Endothelial cell of umbilical vein (primary cell): ENCODE results near the gene GUCY2D. TPM values are rescaled to one million over a fixed set of nuclear protein-coding genes. Genes with fewer than 3 reads are reported as not detected.

Source experiments
- BruUV-seq: library from RNA; stranded (reverse); fragments of 400-500 nt; replicated peaks from 2 replicates; lab custom pipeline; 2021; lab: Mats Ljungman, UMichigan
- CTCF ChIA-PET: fragments of 300-600, 350-600 bp; sonication (Branson Sonifier 250); formaldehyde crosslinking; loops from one replicate; lab custom pipeline; 2021; ENCODE audit warnings: antibody characterized with exemption, inconsistent platforms; lab: Charles Lee
- POLR2A ChIA-PET: fragments of 300-600, 350-600 bp; sonication (Branson Sonifier 250); formaldehyde crosslinking; loops from one replicate; lab custom pipeline; 2021; ENCODE audit warnings: antibody characterized with exemption, inconsistent platforms; lab: Charles Lee
- DNase-seq: peaks from one replicate; pipeline ENCODE4 v3.0.0-alpha.2; 2011; ENCODE audit warnings: low read depth, low spot score
- FAIRE-seq: peaks from 2 replicates; lab custom pipeline; 2011; peaks lifted over from hg19 to GRCh38; lab: Jason Lieb, UNC
- H2AFZ ChIP-seq: 2 replicates; pipeline ENCODE4 v1.6.0; 2012; ENCODE audit warnings: low read depth, low read length, control low read depth, inconsistent platforms
- H3K27ac ChIP-seq: 2 replicates; pipeline ENCODE4 v1.5.1; 2011; ENCODE audit warnings: low read depth, mild to moderate bottlenecking, control low read depth, low read length, moderate library complexity; ENCODE audit not compliant: insufficient read depth
- H3K27me3 ChIP-seq, 2 experiments: 2 replicates each; pipeline versions ENCODE4 v1.6.0 to v1.6.1; 2011; ENCODE audit warnings: low read length in 2 of 2, mixed read lengths in 1 of 2; ENCODE audit not compliant: control insufficient read depth in 2 of 2, insufficient read depth in 2 of 2
- H3K36me3 ChIP-seq, 2 experiments: 2 replicates in 1 of 2; 3 replicates in 1 of 2; pipeline ENCODE4 v1.5.1; 2011; ENCODE audit warnings: low read length in 2 of 2, mild to moderate bottlenecking in 1 of 2, moderate library complexity in 1 of 2; ENCODE audit not compliant: control insufficient read depth in 2 of 2, insufficient read depth in 2 of 2; ENCODE audit errors: extremely low read depth in 1 of 2
- H3K4me1 ChIP-seq: 3 replicates; pipeline ENCODE4 v1.5.1; 2011; ENCODE audit warnings: mild to moderate bottlenecking, low read length; ENCODE audit not compliant: control insufficient read depth, insufficient read depth; ENCODE audit errors: extremely low read depth
- H3K4me2 ChIP-seq: 2 replicates; pipeline ENCODE4 v1.6.1; 2011; ENCODE audit warnings: low read length, control low read depth, mixed read lengths; ENCODE audit not compliant: insufficient read depth
- H3K4me3 ChIP-seq, 3 experiments: fragments of 200-600 bp in 1 of 3; sonication (generic), shearing (Covaris generic) in 1 of 3; replicated peaks in 1 of 3; 2 replicates each; pipeline ENCODE4 v1.5.1; 2011 to 2016; ENCODE audit warnings: control low read depth in 3 of 3, low read length in 3 of 3, mild to moderate bottlenecking in 2 of 3, inconsistent platforms in 1 of 3, low read depth in 1 of 3, moderate library complexity in 1 of 3; ENCODE audit not compliant: insufficient read depth in 1 of 3
- H3K79me2 ChIP-seq: 2 replicates; pipeline ENCODE4 v1.6.0; 2012; ENCODE audit warnings: low read length, inconsistent platforms; ENCODE audit not compliant: control insufficient read depth, insufficient read depth
- H3K9ac ChIP-seq: replicated peaks from 2 replicates; pipeline ENCODE3; 2011; ENCODE audit warnings: low read length, control low read depth; ENCODE audit not compliant: insufficient read depth; ENCODE audit errors: extremely low read depth
- H3K9me1 ChIP-seq: replicated peaks from 3 replicates; pipeline ENCODE4 v1.6.0; 2011; ENCODE audit warnings: mild to moderate bottlenecking, low read length; ENCODE audit not compliant: control insufficient read depth, insufficient read depth; ENCODE audit errors: extremely low read depth
- H3K9me3 ChIP-seq: replicated peaks from 2 replicates; pipeline ENCODE4 v1.5.1; 2012; ENCODE audit warnings: low read length, inconsistent platforms; ENCODE audit not compliant: control insufficient read depth, insufficient read depth
- H4K20me1 ChIP-seq: replicated peaks from 2 replicates; pipeline ENCODE3; 2011; ENCODE audit warnings: mild to moderate bottlenecking, low read length; ENCODE audit not compliant: control insufficient read depth, insufficient read depth; ENCODE audit errors: extremely low read depth
- EZH2 ChIP-seq: IDR thresholded peaks from 2 replicates; pipeline ENCODE4 v1.6.1; 2012; ENCODE audit warnings: borderline replicate concordance, low read depth, mild to moderate bottlenecking, moderate library complexity, low read length, inconsistent platforms; ENCODE audit not compliant: severe bottlenecking
- FOS ChIP-seq: IDR thresholded peaks from 2 replicates; pipeline ENCODE4 v1.6.1; 2011; ENCODE audit warnings: mild to moderate bottlenecking, low read length, moderate library complexity, borderline replicate concordance; ENCODE audit not compliant: insufficient read depth
- GATA2 ChIP-seq: IDR thresholded peaks from 2 replicates; pipeline ENCODE4 v1.7.0; 2011; ENCODE audit warnings: low read depth, mild to moderate bottlenecking, moderate library complexity, mixed read lengths, low read length; ENCODE audit not compliant: insufficient read length, insufficient read depth
- JUN ChIP-seq: IDR thresholded peaks from 2 replicates; pipeline ENCODE4 v1.6.1; 2011; ENCODE audit warnings: borderline replicate concordance, low read depth; ENCODE audit not compliant: insufficient read length, insufficient read depth
- MYC ChIP-seq: IDR thresholded peaks from one replicate; pipeline ENCODE4 v1.6.1; 2011; ENCODE audit warnings: mild to moderate bottlenecking, low read depth, low read length
- POLR2A ChIP-seq: IDR thresholded peaks from 2 replicates; pipeline ENCODE4 v1.6.1; 2012; ENCODE audit warnings: low read depth, mild to moderate bottlenecking, control low read depth, low read length
- POLR2AphosphoS5 ChIP-seq: IDR thresholded peaks from 2 replicates; pipeline ENCODE4 v1.6.1; 2012; ENCODE audit warnings: low read depth, mild to moderate bottlenecking, control low read depth, low read length, moderate library complexity; ENCODE audit not compliant: insufficient read depth
- dilution Hi-C: fragments of 300-500 bp; cut with MboI; formaldehyde crosslinking; loops from one replicate; pipeline ENCODE4 v1.15.0; 2019; ENCODE audit warnings: low sequenced_read_pairs; ENCODE audit not compliant: extremely low pct_ligation_motif_present
- intact Hi-C: fragments of 100-400 bp; cut with micrococcal nuclease; formaldehyde crosslinking; loops from one replicate; pipeline ENCODE4 v1.10.0; 2022
- polyA plus RNA-seq, 4 experiments: library from polyadenylated mRNA; depleted of rRNA in 3 of 4; stranded (reverse) in 3 of 4; unstranded in 1 of 4; fragments of >200 nt; gene quantifications; 2 replicates each; pipeline versions ENCODE4 v1.2.1 to v1.2.3, GENCODE V29; 2011 to 2012; ENCODE audit warnings: missing spikeins in 1 of 4
- total RNA-seq: library from RNA; stranded (reverse); gene quantifications from 2 replicates; pipeline ENCODE4 v1.2.3, GENCODE V29; 2021
- TF ChIP-seq, protein P1 (sequence below): IDR thresholded peaks from 2 replicates; pipeline ENCODE4 v1.6.1; 2011; ENCODE audit not compliant: insufficient read depth, insufficient read length
- TF ChIP-seq, protein P2 (sequence below), 2 donors: IDR thresholded peaks; 1 replicate in 1 of 2; 2 replicates in 1 of 2; pipeline ENCODE4 v1.5.1; 2011; ENCODE audit warnings: low read length in 2 of 2, mild to moderate bottlenecking in 2 of 2, moderate library complexity in 2 of 2, control low read depth in 1 of 2, inconsistent platforms in 1 of 2, low read depth in 1 of 2; ENCODE audit not compliant: insufficient read depth in 1 of 2; ENCODE audit errors: extremely low read depth in 1 of 2

The GUCY2D gene
- total and polyA plus RNA-seq, 2 donors (not counting 3 experiments of a cell fraction or from before 2014, with no cell fraction given): not detected

DNA sequence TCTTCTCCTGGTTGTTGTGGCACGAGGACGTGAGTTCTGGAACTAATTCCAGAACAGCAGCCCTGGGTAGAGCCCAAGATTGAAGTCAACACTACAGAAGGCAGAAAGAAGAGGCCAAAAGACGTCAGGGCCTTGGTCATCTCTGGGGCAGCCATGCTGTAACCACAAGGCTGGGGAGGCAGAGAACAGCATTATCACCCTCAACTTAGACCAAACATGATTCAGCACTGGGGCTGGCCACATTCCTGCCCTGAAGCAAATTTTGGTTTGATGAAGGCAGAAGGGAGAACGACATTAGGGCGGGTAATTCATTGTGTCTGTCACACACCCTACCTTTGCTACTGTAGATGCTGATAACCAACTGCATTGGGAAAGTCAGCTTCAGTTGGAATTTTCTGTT is 26.7 kb downstream of the GUCY2D start:
- H3K4me2 ChIP-seq: no peak overlapping the region
- H3K27ac ChIP-seq: no peak overlapping the region
- H3K4me3 ChIP-seq: no peak overlapping the region
- no peaks in the 10 kb centered on the region for H3K79me2 ChIP-seq
- no TSS peak for BruUV-seq
- H3K9me3 ChIP-seq: no peaks in the 10 kb centered on the region
- intact Hi-C loops: no loop called here
- FAIRE-seq: no peak
- H3K27me3 ChIP-seq: peaks cover 9 to 10% of the 10 kb centered on the region in 2 experiments
- H2AFZ ChIP-seq: no peak overlapping the region
- H4K20me1 ChIP-seq: no peaks in the 10 kb centered on the region
- POLR2A ChIA-PET: no interaction called here
- no peak overlapping the region for H3K9ac ChIP-seq
- no peaks in the 10 kb centered on the region for H3K36me3 ChIP-seq
- H3K9me1 ChIP-seq: no peaks in the 10 kb centered on the region
- CTCF ChIA-PET: interaction anchor here (1.3 kb wide), 1 partner anchor 9 kb away, joined by 3 read pairs; no protein-coding TSS in a partner anchor
- no peak for DNase-seq
- dilution Hi-C loops: no loop called here
- no peaks in the 10 kb centered on the region for H3K4me1 ChIP-seq
- TF ChIP-seq, protein P1, sequence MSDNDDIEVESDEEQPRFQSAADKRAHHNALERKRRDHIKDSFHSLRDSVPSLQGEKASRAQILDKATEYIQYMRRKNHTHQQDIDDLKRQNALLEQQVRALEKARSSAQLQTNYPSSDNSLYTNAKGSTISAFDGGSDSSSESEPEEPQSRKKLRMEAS: no peak
- TF ChIP-seq POLR2AphosphoS5: no peak
- TF ChIP-seq, protein P2, sequence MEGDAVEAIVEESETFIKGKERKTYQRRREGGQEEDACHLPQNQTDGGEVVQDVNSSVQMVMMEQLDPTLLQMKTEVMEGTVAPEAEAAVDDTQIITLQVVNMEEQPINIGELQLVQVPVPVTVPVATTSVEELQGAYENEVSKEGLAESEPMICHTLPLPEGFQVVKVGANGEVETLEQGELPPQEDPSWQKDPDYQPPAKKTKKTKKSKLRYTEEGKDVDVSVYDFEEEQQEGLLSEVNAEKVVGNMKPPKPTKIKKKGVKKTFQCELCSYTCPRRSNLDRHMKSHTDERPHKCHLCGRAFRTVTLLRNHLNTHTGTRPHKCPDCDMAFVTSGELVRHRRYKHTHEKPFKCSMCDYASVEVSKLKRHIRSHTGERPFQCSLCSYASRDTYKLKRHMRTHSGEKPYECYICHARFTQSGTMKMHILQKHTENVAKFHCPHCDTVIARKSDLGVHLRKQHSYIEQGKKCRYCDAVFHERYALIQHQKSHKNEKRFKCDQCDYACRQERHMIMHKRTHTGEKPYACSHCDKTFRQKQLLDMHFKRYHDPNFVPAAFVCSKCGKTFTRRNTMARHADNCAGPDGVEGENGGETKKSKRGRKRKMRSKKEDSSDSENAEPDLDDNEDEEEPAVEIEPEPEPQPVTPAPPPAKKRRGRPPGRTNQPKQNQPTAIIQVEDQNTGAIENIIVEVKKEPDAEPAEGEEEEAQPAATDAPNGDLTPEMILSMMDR (IDR thresholded peaks at IDR 0.05; ENCODE audit: extremely low read depth in 1 of 2, insufficient read depth in 1 of 2, low read depth in 1 of 2, low read length in 2 of 2): no peak

DNA sequence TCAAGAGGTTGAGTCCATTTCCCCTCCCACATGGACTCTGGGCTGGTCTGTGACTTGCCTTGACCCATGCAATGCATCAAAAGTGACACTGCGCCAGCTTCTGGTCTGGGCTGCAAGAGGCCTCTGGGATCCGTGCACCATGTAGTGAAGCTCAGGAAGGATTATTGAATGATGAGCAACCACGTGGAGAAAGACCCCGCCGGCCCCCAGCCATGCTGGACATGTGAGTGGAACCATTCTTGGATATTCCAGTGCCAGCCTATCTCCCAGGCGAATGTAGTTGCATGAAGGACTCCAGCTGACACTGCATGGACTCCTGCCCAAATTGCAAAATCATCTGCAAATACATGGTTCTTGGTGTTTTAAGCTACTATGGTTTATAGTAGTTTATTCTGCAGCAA is 28.8 kb downstream of the GUCY2D start:
- intact Hi-C loops (no loop called here), dilution Hi-C loops (no loop called here)
- CTCF ChIA-PET: interaction anchor here (1.0 to 2.3 kb wide), 3 partner anchors 10 to 27 kb away, joined by 3 to 12 read pairs (median 3); no protein-coding TSS in a partner anchor
- no peak for FAIRE-seq
- no peaks in the 10 kb centered on the region for H4K20me1 ChIP-seq
- no peaks in the 10 kb centered on the region for H3K9me3 ChIP-seq
- H3K4me1 ChIP-seq: no peaks in the 10 kb centered on the region
- H3K36me3 ChIP-seq: no peaks in the 10 kb centered on the region
- H3K27me3 ChIP-seq: peaks cover 11 to 15% of the 10 kb centered on the region in 2 experiments
- no peak for TF ChIP-seq MYC
- TF ChIP-seq EZH2: no peak
- no peak for TF ChIP-seq FOS
- no peak for TF ChIP-seq POLR2A
- no peak for TF ChIP-seq GATA2
- no peak for TF ChIP-seq JUN
- TF ChIP-seq, protein P2 (IDR thresholded peaks at IDR 0.05; ENCODE audit: extremely low read depth in 1 of 2, insufficient read depth in 1 of 2, low read depth in 1 of 2, low read length in 2 of 2): no peak
- TF ChIP-seq POLR2AphosphoS5: no peak
- TF ChIP-seq, protein P1: no peak
- H3K9me1 ChIP-seq: no peaks in the 10 kb centered on the region
- no peak overlapping the region for H2AFZ ChIP-seq
- H3K4me3 ChIP-seq: no peak overlapping the region
- BruUV-seq: no TSS peak
- POLR2A ChIA-PET: no interaction called here
- no peaks in the 10 kb centered on the region for H3K79me2 ChIP-seq
- no peak overlapping the region for H3K27ac ChIP-seq
- no peak overlapping the region for H3K4me2 ChIP-seq
- H3K9ac ChIP-seq: no peak overlapping the region
- DNase-seq: no peak
